Glomerular endothelial cell (primary cell): ENCODE measurements around the gene ENOX2. TPM values are rescaled to one million over a fixed set of nuclear protein-coding genes. Genes with fewer than 3 reads are reported as not detected.
"Not testable (repeated sequence)": the region's sequence is repeated elsewhere in the genome, so short reads cannot be mapped to it uniquely, and the experiment has no call there.

Experiments used
- DNase-seq: peaks from one replicate; pipeline ENCODE4 v3.0.0-alpha.2; 2011; ENCODE audit warnings: low read depth, low spot score; ENCODE audit errors: extremely low read depth
- total RNA-seq: library from RNA; depleted of rRNA; stranded (reverse); fragments of >200 nt; gene quantifications from 2 replicates; pipeline ENCODE4 v1.2.3, GENCODE V29; 2015

Gene ENOX2
- total RNA-seq, 1 donor from 2014 or later: 14.8 TPM

DNA sequence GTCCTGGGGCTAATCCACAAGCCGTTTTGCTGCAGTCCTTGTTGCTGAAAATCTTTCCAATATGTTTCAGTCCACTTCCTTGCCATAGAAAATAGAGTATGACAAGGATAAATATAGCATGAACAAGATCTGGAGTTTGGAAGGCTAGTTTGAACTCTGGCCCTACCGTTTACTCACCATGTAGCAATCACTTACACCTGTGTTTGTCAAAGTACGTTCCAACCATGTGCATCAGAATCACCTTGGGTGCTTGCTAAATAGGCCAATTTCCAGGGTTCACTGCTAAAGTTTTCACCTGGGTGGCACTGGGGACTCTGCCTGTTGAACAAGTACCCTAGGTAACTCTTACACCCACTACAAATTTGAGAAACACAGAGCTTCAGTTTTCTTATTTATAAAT, 188.9 kb downstream of the ENOX2 start:
- DNase-seq: no peak

GRCh38 chrX:130709178-130709577, 193.8 kb downstream of the ENOX2 start:
- DNase-seq: not testable (repeated sequence)

GRCh38 chrX:130705591-130705990, 197.4 kb downstream of the ENOX2 start:
- DNase-seq: no peak

- no peak for DNase-seq
Measured at GRCh38 chrX:130704053-130705038, 198.7 kb downstream of the ENOX2 start.

DNA sequence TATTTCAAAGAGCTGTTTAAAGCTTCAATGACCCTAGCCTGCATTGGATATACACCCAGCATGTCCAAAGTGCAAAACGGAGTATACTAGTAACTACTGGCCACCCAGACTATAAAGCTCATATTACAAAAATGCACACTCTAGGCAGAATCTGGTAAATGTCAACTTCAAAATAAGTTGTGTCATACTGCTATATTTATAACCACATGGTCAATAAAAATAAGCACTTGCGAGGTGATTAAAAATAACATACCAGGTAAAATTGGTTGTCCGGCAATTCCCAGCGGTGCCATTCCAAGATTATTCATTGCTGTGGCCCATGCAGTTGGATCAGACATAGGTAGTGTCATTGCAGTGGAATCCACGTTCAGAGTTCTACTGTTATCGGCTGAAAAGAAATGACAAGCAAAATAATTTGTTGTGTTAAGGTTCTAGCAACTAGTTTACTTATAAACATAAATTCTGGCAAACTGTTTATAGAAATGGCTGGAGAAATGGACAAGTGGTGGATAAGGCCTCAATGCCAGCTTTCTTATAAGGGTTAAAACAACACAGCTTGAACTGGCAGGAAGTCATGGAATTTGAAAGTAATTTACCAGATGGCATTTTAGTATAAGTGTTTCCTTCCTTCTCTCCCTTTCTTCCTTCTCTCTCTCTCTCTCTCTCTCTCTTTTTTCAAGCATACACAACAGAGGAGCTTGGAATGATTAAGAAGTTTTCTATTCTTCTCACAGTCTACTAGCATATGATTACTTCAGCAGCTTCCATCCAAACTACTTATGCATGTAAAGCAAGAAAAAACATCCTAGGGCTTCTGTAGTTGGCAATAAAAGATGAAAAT, 199.9 kb downstream of the ENOX2 start:
- DNase-seq: no peak

GRCh38 chrX:130700629-130701028, 202.4 kb downstream of the ENOX2 start:
- DNase-seq: no peak

GRCh38 chrX:130699618-130700017, 203.4 kb downstream of the ENOX2 start:
- DNase-seq: no peak

- no peak for DNase-seq
Measured at GRCh38 chrX:130696542-130696941, 206.5 kb downstream of the ENOX2 start.

GRCh38 chrX:130695931-130696330, 207.1 kb downstream of the ENOX2 start:
- no peak for DNase-seq

GRCh38 chrX:130694983-130695382, 208.0 kb downstream of the ENOX2 start:
- DNase-seq: no peak

GRCh38 chrX:130691576-130691975, 211.4 kb downstream of the ENOX2 start:
- DNase-seq: no peak

- no peak for DNase-seq
Measured at GRCh38 chrX:130688360-130688759, 214.6 kb downstream of the ENOX2 start.

DNA sequence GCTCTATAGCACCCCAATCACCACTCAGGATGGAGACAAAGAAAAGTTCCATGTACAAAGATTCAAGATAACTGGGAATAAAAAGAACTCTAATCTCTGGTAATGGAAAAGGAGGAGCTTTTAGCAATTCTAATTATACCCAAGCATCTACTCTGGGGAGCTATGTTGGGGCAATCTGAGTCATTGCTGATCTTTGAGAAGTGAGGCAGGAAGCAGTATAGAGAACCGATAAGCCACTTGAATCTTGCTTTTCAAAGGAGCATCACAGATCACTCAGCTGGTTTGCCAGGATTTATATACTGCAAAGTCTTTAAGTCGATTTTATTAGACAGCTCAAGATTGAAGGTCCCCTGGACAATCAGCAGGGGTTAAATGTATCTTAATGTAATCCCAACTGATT, 220.0 kb downstream of the ENOX2 start:
- DNase-seq: no peak

DNA sequence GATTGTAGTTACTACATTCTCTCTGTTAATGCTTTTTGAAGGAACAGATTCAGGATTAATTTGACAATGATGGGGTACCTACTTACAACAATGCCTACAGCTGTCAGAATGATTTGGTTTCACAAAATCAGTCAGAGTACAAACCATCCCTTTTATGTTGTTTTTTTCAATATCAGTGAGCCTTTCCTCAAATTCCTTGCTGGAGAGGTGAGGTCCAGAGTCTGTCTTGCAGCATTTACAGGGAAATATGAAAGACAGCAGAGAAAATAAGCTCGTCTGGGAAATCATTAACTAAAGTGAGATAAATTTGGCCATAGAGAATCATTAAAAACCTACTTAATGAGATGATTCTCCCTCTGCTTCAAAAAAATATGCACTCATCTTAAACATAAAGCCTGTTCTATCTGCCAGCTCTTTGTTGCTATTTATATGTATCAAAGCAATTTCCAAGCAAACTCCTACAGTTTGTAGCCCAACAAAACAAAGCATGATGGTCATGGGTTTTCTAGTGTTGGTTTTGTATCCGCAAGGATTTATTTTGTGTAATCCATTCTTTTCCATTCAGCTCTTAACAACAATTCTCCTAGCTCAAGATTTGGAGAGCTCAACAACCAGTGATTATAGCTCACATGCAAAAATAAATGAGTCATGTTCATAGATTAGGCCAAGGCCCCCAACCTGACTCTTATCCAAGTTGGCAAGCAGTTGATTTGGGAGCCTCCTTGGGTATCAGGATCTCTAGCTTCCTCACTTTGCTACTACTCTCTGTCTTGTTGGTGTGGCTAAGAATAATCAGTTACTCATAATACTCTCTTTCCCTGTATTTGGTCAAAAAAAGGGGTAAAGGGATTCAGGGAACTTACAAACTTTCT, 222.6 kb downstream of the ENOX2 start:
- no peak for DNase-seq

DNA sequence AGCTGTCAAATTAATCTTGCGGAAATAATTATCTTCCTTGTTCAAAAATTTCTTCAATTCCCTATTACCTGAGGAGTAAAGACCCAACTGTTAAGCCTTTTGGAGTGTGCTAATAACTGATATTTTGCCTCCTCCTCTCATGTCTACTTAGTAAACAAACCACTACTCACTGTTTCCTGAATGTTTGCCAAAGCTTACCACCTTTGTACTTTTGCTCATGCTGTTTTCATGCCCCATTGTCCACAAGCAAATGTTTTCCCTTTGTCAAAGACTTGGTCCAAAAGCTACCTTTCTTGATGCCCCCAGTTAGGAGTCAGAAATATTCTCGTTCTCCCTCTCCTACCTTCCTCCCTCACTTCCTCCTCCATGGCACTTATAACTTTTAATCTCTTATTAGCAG, 226.1 kb downstream of the ENOX2 start:
- DNase-seq: no peak

DNA sequence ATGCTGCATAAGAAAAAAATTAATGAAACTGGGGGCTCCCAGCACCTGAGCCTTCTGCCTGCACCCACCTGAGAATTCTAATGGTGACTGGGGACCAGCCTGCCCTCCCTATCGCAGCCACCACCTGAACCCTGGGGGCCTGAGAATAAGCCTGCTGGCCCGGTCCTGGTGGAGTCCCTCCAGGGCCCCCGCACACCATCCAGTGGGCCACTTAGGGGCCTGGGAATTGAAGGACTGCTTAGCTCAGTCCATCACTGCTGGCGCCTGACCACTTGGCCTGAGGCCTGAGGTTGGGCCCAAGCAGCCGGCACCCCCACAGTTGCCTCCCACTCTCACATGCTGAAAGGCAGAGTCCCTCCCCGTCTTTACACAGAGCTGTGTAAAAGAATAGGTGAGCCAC, 230.8 kb downstream of the ENOX2 start:
- no peak for DNase-seq

DNA sequence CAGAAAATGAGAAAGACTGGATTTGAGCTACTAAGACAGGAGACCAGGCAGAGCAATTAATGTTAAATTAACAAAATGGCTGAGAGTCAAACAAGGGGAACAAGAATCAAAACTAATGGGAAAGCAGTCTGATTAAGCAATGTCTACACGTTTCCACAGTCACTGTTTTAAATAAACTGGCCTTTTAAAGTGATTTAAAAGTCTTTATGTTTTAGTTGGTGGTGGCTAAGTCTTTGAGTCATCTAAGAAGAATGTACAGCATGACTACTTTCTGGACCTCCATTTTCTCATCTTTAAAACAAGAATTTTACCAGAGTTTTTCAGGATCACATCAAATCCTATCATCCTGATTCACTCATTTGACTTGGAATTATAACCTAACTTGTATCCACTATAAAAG, 233.8 kb downstream of the ENOX2 start:
- DNase-seq: no peak

DNA sequence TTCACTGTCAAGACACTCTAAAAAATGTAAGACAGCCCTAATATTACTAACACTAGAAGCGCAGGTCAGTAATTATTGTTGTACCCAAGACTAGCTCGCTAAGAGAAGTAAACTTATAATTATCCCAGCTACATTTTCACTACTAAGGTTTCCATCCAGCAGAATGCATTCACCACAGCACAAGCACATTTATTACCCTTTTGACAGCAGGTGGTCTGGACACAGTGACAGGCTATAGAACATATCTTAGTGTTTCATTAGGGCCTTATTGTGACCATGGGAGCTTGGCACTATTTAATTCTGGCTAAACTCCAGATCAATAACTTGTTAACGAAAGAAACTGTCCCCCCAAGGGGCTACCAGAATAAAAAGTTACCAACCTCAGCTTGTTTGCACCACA, 237.7 kb downstream of the ENOX2 start:
- DNase-seq: no peak

DNA sequence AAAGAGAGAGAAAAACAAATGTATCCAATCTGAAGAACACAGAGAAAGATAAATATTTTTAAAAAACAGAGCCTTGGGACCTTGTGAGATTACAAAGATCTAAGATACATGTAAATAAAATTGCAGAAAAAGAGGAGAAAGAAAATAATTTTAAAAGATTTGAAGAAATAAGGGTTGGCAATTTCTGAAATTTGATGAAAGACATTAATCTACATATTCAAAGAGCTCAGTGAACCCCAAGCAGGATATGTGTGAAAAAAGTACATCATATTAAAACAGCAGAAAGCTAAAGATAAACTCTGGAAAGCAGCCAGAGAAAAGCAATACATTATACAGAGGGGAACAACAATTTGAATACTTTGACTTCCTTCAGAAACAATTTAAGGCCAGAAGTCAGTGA, 244.7 kb downstream of the ENOX2 start:
- no peak for DNase-seq

DNA sequence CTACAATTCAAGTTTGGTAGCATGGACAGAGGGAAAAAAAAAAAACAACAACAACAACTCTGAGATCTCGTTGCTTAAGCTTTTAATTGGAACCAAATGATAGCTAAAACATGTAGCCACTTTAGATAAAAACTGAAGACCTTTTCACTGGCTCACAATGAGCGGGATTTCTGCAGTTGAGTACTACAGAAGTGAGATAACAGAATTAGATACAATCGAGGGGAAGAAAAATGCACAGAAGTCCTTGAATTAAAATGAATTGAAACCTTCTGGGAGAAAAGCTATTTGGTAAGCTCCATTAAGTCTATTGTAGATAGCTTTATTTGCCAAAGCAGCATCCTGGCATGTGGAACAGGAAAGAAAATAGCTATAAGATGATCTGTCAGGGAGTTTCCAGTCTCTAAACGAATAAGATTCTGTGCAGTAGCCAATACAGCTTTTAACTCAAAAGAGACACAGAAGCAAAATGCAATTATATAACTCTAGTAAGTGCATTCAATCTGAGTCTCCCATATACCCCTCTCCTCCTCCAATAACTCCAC, 248.5 kb downstream of the ENOX2 start:
- no peak for DNase-seq
